ENCODE measurements around the gene AP1AR. TPM values are rescaled to one million over a fixed set of nuclear protein-coding genes. Genes with fewer than 3 reads are reported as not detected.
A peak's percentile ranks its signal among the peaks of the same experiment; 100 is the strongest.

Gene AP1AR
- total and polyA plus RNA-seq, 2 donors (not counting 3 experiments of a cell fraction or from before 2014, with no cell fraction given) = 6.6 to 18.6 TPM

- FAIRE-seq = peak; percentile 35
- no peak overlapping the region for H3K27ac ChIP-seq (ENCODE audit: insufficient read depth, low read depth, low read length)
- no peaks in the 10 kb centered on the region for H3K9me3 ChIP-seq (replicated peaks; ENCODE audit: control insufficient read depth, insufficient read depth, low read length)
- H2AFZ ChIP-seq (ENCODE audit: low read depth, low read length) = peak overlapping the region; percentile 17
- H3K36me3 ChIP-seq (ENCODE audit: control insufficient read depth in 2 of 2, extremely low read depth in 1 of 2, insufficient read depth in 2 of 2, low read length in 2 of 2) = no peaks in the 10 kb centered on the region
- H3K4me1 ChIP-seq (ENCODE audit: control insufficient read depth, extremely low read depth, insufficient read depth, low read length) = no peaks in the 10 kb centered on the region
- H3K9me1 ChIP-seq (replicated peaks; ENCODE audit: control insufficient read depth, extremely low read depth, insufficient read depth, low read length) = no peaks in the 10 kb centered on the region
- no peak overlapping the region for H3K4me3 ChIP-seq (replicated peaks in 1 of 3; ENCODE audit: insufficient read depth in 1 of 3, low read depth in 1 of 3, low read length in 3 of 3)
- peak overlapping the region; percentile 12 for H3K4me2 ChIP-seq (ENCODE audit: insufficient read depth, low read length)
- no peaks in the 10 kb centered on the region for H4K20me1 ChIP-seq (replicated peaks; ENCODE audit: control insufficient read depth, extremely low read depth, insufficient read depth, low read length)
- no peaks in the 10 kb centered on the region for H3K27me3 ChIP-seq (ENCODE audit: control insufficient read depth in 2 of 2, insufficient read depth in 2 of 2, low read length in 2 of 2)
- H3K9ac ChIP-seq (replicated peaks; ENCODE audit: extremely low read depth, insufficient read depth, low read length) = no peak overlapping the region
- no TSS peak for BruUV-seq (replicated peaks)
- dilution Hi-C loops (cut with MboI; ENCODE audit: extremely low pct_ligation_motif_present, low sequenced_read_pairs) = no loop called here
- TF ChIP-seq MYC (IDR thresholded peaks at IDR 0.05; ENCODE audit: low read depth, low read length) (no peak), POLR2A (IDR thresholded peaks at IDR 0.05; ENCODE audit: low read depth, low read length) (no peak), CTCF (IDR thresholded peaks at IDR 0.05; ENCODE audit: extremely low read depth in 1 of 2, insufficient read depth in 1 of 2, low read depth in 1 of 2, low read length in 2 of 2) (peak in 1 of 2 donors; percentile 27), POLR2AphosphoS5 (IDR thresholded peaks at IDR 0.05; ENCODE audit: insufficient read depth, low read depth, low read length) (no peak)
- TF ChIP-seq, protein P1, sequence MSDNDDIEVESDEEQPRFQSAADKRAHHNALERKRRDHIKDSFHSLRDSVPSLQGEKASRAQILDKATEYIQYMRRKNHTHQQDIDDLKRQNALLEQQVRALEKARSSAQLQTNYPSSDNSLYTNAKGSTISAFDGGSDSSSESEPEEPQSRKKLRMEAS (IDR thresholded peaks at IDR 0.05; ENCODE audit: insufficient read depth, insufficient read length) = no peak
- peak; percentile 34 for DNase-seq (ENCODE audit: low read depth, low spot score)
- intact Hi-C loops (cut with micrococcal nuclease) = loop anchor here (1.0 to 5.0 kb wide), 3 partner anchors 17 to 553 kb away; partner anchors contain the start of gene AP1AR
- ChIA-PET CTCF (interaction anchor here (0.5 to 5.4 kb wide), 22 partner anchors 10 to 390 kb away, joined by 3 to 55 read pairs (median 6); partner anchors contain the start of genes AP1AR and FAM241A), POLR2A (no interaction called here)
- no peaks in the 10 kb centered on the region for H3K79me2 ChIP-seq (ENCODE audit: control insufficient read depth, insufficient read depth, low read length)
Measured at GRCh38 chr4:112214390-112215264, 17.0 kb upstream of the AP1AR start.
